IPS DF 19.7 (cell line): ENCODE results near the gene CDH22.

Source experiments
- DNase-seq: peaks from one replicate; pipeline ENCODE4 v3.0.0-alpha.2; 2013; ENCODE audit warnings: low read depth, low spot score

The CDH22 gene

GRCh38 chr20:46343348-46343974 lies 35.2 kb upstream of the CDH22 start:
- DNase-seq, result no peak

- no peak for DNase-seq
Measured at GRCh38 chr20:46342451-46343347, 34.4 kb upstream of the CDH22 start.

GRCh38 chr20:46342010-46342378 lies 33.7 kb upstream of the CDH22 start:
- DNase-seq, result no peak

GRCh38 chr20:46341074-46342009 lies 33.0 kb upstream of the CDH22 start:
- DNase-seq, result no peak

- no peak for DNase-seq
Measured at GRCh38 chr20:46339037-46339436, 30.7 kb upstream of the CDH22 start.

GRCh38 chr20:46336735-46337134 lies 28.4 kb upstream of the CDH22 start:
- no peak for DNase-seq

GRCh38 chr20:46334303-46334904 lies 26.1 kb upstream of the CDH22 start:
- DNase-seq, result no peak

- no peak for DNase-seq
Measured at GRCh38 chr20:46333161-46333991, 25.1 kb upstream of the CDH22 start.

GRCh38 chr20:46332373-46333160 lies 24.3 kb upstream of the CDH22 start:
- no peak for DNase-seq

- DNase-seq, result no peak
Measured at GRCh38 chr20:46331611-46332361, 23.5 kb upstream of the CDH22 start.

GRCh38 chr20:46330831-46331371 lies 22.6 kb upstream of the CDH22 start:
- DNase-seq, result no peak

- no peak for DNase-seq
Measured at GRCh38 chr20:46330072-46330763, 21.9 kb upstream of the CDH22 start.

- DNase-seq, result no peak
Measured at GRCh38 chr20:46328200-46328882, 20.0 kb upstream of the CDH22 start.

GRCh38 chr20:46327557-46327956 lies 19.3 kb upstream of the CDH22 start:
- DNase-seq, result no peak

GRCh38 chr20:46325789-46326188 lies 17.5 kb upstream of the CDH22 start:
- DNase-seq, result no peak

GRCh38 chr20:46324960-46325703 lies 16.8 kb upstream of the CDH22 start:
- DNase-seq, result no peak

- DNase-seq, result no peak
Measured at GRCh38 chr20:46324379-46324778, 16.1 kb upstream of the CDH22 start.
